HT1080 (cell line): ENCODE data around the gene HPS6. TPM values are rescaled to one million over a fixed set of nuclear protein-coding genes. Genes with fewer than 3 reads are reported as not detected.

Experiments
- DNase-seq: peaks from one replicate; pipeline ENCODE4 v3.0.0-alpha.2; 2015; ENCODE audit warnings: low read depth
- small RNA-seq: library from RNA; depleted of rRNA; stranded (forward); fragments of <200 nt; gene quantifications from one replicate; pipeline ENCODE3, GENCODE V24; 2014
- total RNA-seq: library from RNA; depleted of rRNA; stranded (reverse); fragments of >200 nt; shearing (Covaris generic); gene quantifications from 2 replicates; pipeline ENCODE4 v1.2.3, GENCODE V29; 2014; rRNA removed

The HPS6 gene
- total RNA-seq, 1 experiment from 2014 or later: 38.5 TPM

DNA sequence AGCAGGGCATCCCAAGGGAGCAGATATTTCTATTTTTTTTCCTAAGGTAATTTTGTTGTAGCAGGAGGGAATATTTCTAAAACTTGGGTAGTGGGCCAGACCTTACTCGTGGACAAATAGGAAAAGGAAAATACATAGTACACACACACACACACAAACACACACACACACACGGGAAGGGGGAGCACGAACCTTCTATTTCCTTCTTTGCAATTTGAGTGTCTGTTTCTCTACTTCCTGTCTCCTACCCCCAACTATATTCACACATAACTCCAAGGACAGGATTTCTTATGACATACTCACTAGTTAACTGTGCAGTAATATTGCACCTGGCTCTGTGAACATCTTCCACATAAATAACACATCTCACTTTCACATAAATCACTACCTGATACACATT lies 50.6 kb downstream of the HPS6 start:
- peak; percentile 36 for DNase-seq

GRCh38 chr10:102116656-102117055 lies 51.5 kb downstream of the HPS6 start:
- no peak for DNase-seq

Small RNAs within 50 kb of the gene (small RNA-seq; reads per million reads assigned to genes)
- not detected for gene AL500527.1
- gene AL500527.2: not detected

Other genes starting within 250 kb of the HPS6 start
- gene OGA, start 246.9 kb upstream of the HPS6 start, total RNA-seq: 42.5 and 45.6 TPM in 2 replicates
- 1.2 TPM in 1 of 2 replicates, not detected in the other for gene KCNIP2, start 221.5 kb upstream of the HPS6 start, total RNA-seq
- gene ARMH3, start 9.2 kb upstream of the HPS6 start, total RNA-seq: 6.2 and 6.6 TPM in 2 replicates
- 32.2 and 34.4 TPM in 2 replicates for gene LDB1, start 55.0 kb downstream of the HPS6 start, total RNA-seq
- 31.8 and 38.3 TPM in 2 replicates for gene PPRC1, start 67.7 kb downstream of the HPS6 start, total RNA-seq
- gene NOLC1, start 87.0 kb downstream of the HPS6 start, total RNA-seq: 95.2 and 119 TPM in 2 replicates
- not detected in 2 replicates for gene ELOVL3, start 160.9 kb downstream of the HPS6 start, total RNA-seq
- not detected in 2 replicates for gene PITX3, start 176.2 kb downstream of the HPS6 start, total RNA-seq
- gene GBF1, start 180.2 kb downstream of the HPS6 start, total RNA-seq: 20.8 and 27.6 TPM in 2 replicates